ACC112 (cell line): ENCODE measurements around the gene AKAP9.
A peak's percentile ranks its signal among the peaks of the same experiment; 100 is the strongest.
"Not testable (repeated sequence)": the region's sequence is repeated elsewhere in the genome, so short reads cannot be mapped to it uniquely, and the experiment has no call there.

Experiments
- H2AFZ ChIP-seq: fragments of 200-600 bp; sonication (generic); one replicate; pipeline ENCODE4 v1.6.0; 2017; ENCODE audit warnings: antibody characterized with exemption, low read length; ENCODE audit not compliant: unreplicated experiment
- H3K27ac ChIP-seq: fragments of 200-600 bp; sonication (generic); 2 replicates; pipeline ENCODE4 v1.5.1; 2014; ENCODE audit warnings: low read depth, mild to moderate bottlenecking, antibody characterized with exemption, low read length, moderate library complexity
- H3K27me3 ChIP-seq: fragments of 200-600 bp; sonication (generic); 2 replicates; pipeline ENCODE4 v1.6.1; 2014; ENCODE audit warnings: mild to moderate bottlenecking, antibody characterized with exemption, low read length, moderate library complexity, mixed read lengths; ENCODE audit not compliant: insufficient read depth
- H3K36me3 ChIP-seq: fragments of 200-600 bp; sonication (generic); 2 replicates; pipeline ENCODE4 v1.6.1; 2016; ENCODE audit warnings: mild to moderate bottlenecking, antibody characterized with exemption, low read length, moderate library complexity, mixed read lengths; ENCODE audit not compliant: insufficient read depth
- H3K4me1 ChIP-seq: fragments of 200-600 bp; sonication (generic); one replicate; pipeline ENCODE4 v1.6.1; 2016; ENCODE audit warnings: low read length, mixed read lengths; ENCODE audit not compliant: insufficient read depth, unreplicated experiment, control insufficient read depth
- H3K4me3 ChIP-seq: fragments of 200-600 bp; sonication (generic); 2 replicates; pipeline ENCODE4 v1.5.1; 2014; ENCODE audit warnings: mild to moderate bottlenecking, low read depth, low read length
- H3K79me2 ChIP-seq: fragments of 200-600 bp; sonication (generic); one replicate; pipeline ENCODE4 v1.6.0; 2016; ENCODE audit warnings: low read length; ENCODE audit not compliant: control insufficient read depth, unreplicated experiment, insufficient read depth

Gene AKAP9

DNA sequence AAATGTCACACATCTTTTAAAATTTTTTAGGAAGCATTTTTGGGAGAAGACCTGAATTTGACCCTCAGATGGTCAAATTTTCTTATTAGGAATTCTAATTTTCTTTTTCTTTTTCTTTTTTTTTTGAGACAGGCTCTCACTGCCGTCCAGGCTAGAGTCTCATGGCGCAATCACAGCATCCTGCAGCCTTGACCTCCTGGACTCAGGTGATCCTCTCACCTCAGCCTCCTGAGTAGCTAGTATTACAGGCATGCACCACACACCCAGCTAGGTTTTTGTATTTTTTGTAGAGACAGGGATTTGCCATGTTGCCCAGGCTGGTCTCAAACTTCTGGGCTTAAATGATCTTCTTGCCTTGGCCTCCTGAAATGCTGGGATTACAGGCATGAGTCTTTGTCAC, 65.4 kb downstream of the AKAP9 start:
- Histone ChIP-seq H3K36me3 (peaks cover 40% of the 10 kb centered on the region), H3K4me3 (no peak overlapping the region), H3K4me1 (no peaks in the 10 kb centered on the region)

DNA sequence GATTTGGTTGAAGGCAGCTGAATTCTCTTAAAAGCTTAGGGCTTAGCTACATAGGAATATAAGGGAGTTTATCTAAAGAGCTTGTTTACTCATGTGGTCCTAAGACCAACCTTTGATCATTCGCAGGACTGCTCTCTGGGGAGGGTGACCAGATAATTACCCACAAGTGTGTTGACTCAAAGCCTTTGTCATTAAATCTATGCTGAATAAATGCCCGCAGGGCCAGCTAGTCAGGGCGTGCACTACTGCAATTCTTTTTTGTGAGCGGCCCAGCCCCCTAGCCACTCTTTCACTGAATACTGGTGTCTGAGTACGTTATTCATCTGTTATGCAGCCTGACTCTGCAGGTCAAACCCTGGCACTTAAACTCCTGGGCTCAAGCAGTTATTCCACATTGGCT, 69.6 kb downstream of the AKAP9 start:
- Histone ChIP-seq H3K4me1 (no peaks in the 10 kb centered on the region), H2AFZ (no peak overlapping the region), H3K79me2 (no peaks in the 10 kb centered on the region), H3K4me3 (no peak overlapping the region), H3K27me3 (no peaks in the 10 kb centered on the region), H3K27ac (no peak overlapping the region), H3K36me3 (peaks cover 29% of the 10 kb centered on the region)

More for the DNA sequence above, 65.4 kb downstream of the AKAP9 start:
- H3K79me2 ChIP-seq: no peaks in the 10 kb centered on the region
- H2AFZ ChIP-seq: no peak overlapping the region
- H3K27me3 ChIP-seq: no peaks in the 10 kb centered on the region
- H3K27ac ChIP-seq: no peak overlapping the region

- no peaks in the 10 kb centered on the region for H3K4me1 ChIP-seq
- H2AFZ ChIP-seq: no peak overlapping the region
- no peak overlapping the region for H3K27ac ChIP-seq
- H3K79me2 ChIP-seq: no peaks in the 10 kb centered on the region
- H3K27me3 ChIP-seq: no peaks in the 10 kb centered on the region
- H3K4me3 ChIP-seq: no peak overlapping the region
- peaks cover 20% of the 10 kb centered on the region for H3K36me3 ChIP-seq
These were observed 72.9 kb downstream of the AKAP9 start for GRCh38 chr7:92013611-92014010.

GRCh38 chr7:92020636-92021035, 80.0 kb downstream of the AKAP9 start:
- no peak overlapping the region for H3K4me3 ChIP-seq
- H3K27ac ChIP-seq: no peak overlapping the region
- no peaks in the 10 kb centered on the region for H3K27me3 ChIP-seq
- H3K4me1 ChIP-seq: peaks cover 13% of the 10 kb centered on the region
- H3K36me3 ChIP-seq: peaks cover 7% of the 10 kb centered on the region
- H3K79me2 ChIP-seq: no peaks in the 10 kb centered on the region
- H2AFZ ChIP-seq: no peak overlapping the region

DNA sequence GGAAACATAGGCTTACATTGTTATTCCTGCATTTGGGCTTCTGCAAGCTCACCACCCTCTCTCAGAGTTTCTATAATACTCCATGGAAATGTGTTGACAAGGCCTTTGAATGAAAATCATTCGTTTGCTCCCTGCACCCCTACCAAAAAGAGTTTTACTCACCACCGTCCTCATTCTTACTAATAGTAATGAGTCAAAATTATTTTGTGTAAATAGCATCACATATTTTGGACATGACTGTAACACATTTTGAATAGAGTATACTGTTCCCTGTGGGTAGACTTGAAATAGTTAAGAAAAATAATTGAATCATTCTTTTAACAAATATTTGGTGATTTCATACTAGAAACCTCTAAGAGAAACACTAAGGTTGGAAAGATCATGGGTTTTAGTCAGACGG, 84.6 kb downstream of the AKAP9 start:
- H3K4me1 ChIP-seq: peaks cover 19% of the 10 kb centered on the region
- no peaks in the 10 kb centered on the region for H3K27me3 ChIP-seq
- no peak overlapping the region for H2AFZ ChIP-seq
- peak overlapping the region; percentile 44 for H3K4me3 ChIP-seq
- peaks cover 7% of the 10 kb centered on the region for H3K36me3 ChIP-seq
- peak overlapping the region; percentile 58 for H3K27ac ChIP-seq
- H3K79me2 ChIP-seq: no peaks in the 10 kb centered on the region

GRCh38 chr7:92026635-92027034, 86.0 kb downstream of the AKAP9 start:
- not testable (repeated sequence) for H3K27me3 ChIP-seq, H2AFZ ChIP-seq, H3K36me3 ChIP-seq, H3K79me2 ChIP-seq, H3K27ac ChIP-seq, H3K4me3 ChIP-seq
- peaks cover 19% of the 10 kb centered on the region for H3K4me1 ChIP-seq

DNA sequence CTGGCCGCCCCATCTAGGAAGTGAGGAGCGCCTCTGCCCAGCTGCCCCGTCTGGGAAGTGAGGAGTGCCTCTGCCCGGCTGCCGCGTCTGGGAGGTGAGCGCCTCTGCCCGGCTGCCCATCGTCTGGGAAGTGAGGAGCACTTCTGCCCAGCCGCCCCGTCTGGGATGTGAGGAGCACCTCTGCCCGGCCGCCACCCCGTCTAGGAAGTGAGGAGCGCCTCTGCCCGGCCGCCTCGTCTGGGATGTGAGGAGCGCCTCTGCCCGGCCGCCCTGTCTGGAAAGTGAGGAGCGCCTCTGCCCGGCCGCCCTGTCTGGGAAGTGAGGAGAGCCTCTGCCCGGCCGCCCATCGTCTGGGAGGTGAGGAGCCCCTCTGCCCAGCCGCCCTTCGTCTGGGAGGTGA, 86.5 kb downstream of the AKAP9 start:
- not testable (repeated sequence) for H3K27me3 ChIP-seq, H3K36me3 ChIP-seq, H3K79me2 ChIP-seq, H3K4me3 ChIP-seq, H3K27ac ChIP-seq, H2AFZ ChIP-seq
- H3K4me1 ChIP-seq: peaks cover 19% of the 10 kb centered on the region

DNA sequence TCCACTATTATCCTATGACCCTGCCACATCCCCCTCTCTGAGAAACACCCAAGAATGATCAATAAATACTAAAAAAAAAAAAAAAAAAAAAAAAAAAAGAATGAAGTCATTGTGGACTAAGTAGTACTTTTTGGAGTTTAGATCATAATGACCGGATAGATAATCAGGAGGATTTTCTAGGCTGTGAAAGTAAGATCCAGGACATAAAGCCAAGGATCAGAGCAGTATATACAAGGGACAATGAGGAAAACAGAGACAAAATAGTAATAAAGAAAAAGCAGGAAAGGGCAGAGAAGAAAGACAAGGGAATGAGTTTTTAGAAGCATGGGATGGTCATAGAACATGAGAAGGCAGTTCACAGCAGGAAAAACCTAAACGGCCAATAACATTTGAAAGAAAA, 87.6 kb downstream of the AKAP9 start:
- Histone ChIP-seq H3K27ac (no peak overlapping the region), H3K36me3 (peaks cover 10% of the 10 kb centered on the region), H3K4me3 (no peak overlapping the region), H3K27me3 (no peaks in the 10 kb centered on the region), H3K4me1 (peaks cover 19% of the 10 kb centered on the region), H3K79me2 (no peaks in the 10 kb centered on the region), H2AFZ (no peak overlapping the region)

DNA sequence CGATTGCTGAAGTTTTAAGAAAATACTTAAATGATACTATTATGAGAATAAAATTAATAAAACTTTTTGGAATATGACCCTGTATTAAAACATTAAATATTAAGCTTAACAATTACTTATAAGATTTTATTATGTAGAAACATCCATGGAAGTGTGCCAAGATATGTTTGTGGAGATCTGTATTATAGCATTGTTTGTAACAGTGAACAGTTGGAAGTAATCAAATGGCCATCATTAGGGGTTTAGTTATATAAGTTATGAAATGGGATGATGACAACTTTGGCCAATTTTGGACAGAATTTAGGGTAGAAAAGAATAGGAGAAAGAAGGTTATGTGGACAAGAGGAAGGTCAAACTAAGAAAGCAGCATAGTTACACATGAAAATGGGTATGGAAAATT, 88.0 kb downstream of the AKAP9 start:
- peaks cover 8% of the 10 kb centered on the region for H3K36me3 ChIP-seq
- H3K27me3 ChIP-seq: no peaks in the 10 kb centered on the region
- H3K4me1 ChIP-seq: peaks cover 19% of the 10 kb centered on the region
- H3K4me3 ChIP-seq: no peak overlapping the region
- H2AFZ ChIP-seq: no peak overlapping the region
- H3K27ac ChIP-seq: no peak overlapping the region
- no peaks in the 10 kb centered on the region for H3K79me2 ChIP-seq

DNA sequence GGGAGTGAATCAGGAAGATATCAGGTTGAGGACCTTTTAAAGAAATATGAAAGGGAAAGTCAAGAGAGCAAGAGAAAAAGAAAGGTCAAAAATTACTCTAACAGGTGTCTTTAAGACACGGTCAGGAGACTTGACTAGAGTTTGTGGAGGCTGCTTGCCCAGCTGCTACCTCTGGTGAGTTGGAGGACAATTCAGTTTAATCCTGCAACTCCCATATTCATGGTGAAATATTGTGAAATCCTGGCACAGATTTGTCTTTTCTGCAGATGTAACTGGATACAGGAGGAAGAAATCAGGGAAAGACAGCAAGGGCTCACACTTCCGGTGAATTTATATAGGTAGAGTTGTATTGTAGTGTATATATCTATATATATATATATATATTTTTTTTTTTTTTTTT, 93.5 kb downstream of the AKAP9 start:
- Histone ChIP-seq H3K36me3 (peaks cover 3% of the 10 kb centered on the region; the same call in 1 of the 2 replicates), H3K27me3 (no peaks in the 10 kb centered on the region), H3K4me3 (no peak overlapping the region), H3K4me1 (peaks cover 6% of the 10 kb centered on the region), H3K27ac (no peak overlapping the region), H3K79me2 (no peaks in the 10 kb centered on the region), H2AFZ (no peak overlapping the region)

DNA sequence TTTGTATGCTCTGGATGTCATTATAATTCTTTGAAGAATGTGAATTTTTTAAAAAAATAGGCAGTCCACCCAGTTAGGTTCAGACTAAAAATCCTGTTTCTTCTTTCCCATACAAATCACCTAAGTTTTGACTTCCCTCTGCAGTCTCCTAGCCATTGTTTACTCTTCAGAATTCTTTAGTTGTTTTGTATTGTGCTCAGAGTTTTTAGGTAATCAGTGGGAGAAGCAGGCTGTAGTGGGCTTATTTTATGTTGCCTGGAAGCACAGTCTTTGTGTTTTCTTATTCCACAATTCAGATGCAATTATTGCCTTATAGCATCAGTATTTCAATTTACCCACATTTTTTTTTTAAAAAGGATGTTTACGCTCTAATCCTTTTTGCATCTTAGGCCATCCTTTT, 94.9 kb downstream of the AKAP9 start:
- Histone ChIP-seq H3K4me1 (peaks cover 6% of the 10 kb centered on the region), H3K79me2 (no peaks in the 10 kb centered on the region), H2AFZ (no peak overlapping the region), H3K4me3 (no peak overlapping the region), H3K27ac (no peak overlapping the region), H3K36me3 (peaks cover 3% of the 10 kb centered on the region; the same call in 1 of the 2 replicates), H3K27me3 (no peaks in the 10 kb centered on the region)
